ENCODE results near the gene CHPF.

The CHPF gene

GRCh38 chr2:219548990-219549389 is 5.4 kb upstream of the CHPF start:
- no peaks in the 10 kb centered on the region for H4K20me1 ChIP-seq (ENCODE audit: low read depth, low read length)
- H3K4me3 ChIP-seq (ENCODE audit: insufficient read depth, low read length, poor library complexity, severe bottlenecking), result no peak overlapping the region
- no peak overlapping the region for H3K9ac ChIP-seq (ENCODE audit: low read length)
- TF ChIP-seq EZH2phosphoT487 (conservative IDR thresholded peaks at IDR 0.05; ENCODE audit: low read length), result no peak
- no peak for TF ChIP-seq CTCF (IDR thresholded peaks at IDR 0.05; ENCODE audit: insufficient read depth, low read length, poor library complexity, severe bottlenecking)
- H3K36me3 ChIP-seq (ENCODE audit: low read length), result no peaks in the 10 kb centered on the region
- no peak overlapping the region for H2AFZ ChIP-seq (ENCODE audit: low read depth, low read length, severe bottlenecking)
- H3K79me2 ChIP-seq (ENCODE audit: insufficient read depth, low read length), result no peaks in the 10 kb centered on the region
- H3K27me3 ChIP-seq (ENCODE audit: low read length), result no peaks in the 10 kb centered on the region
- H3K9me2 ChIP-seq (replicated peaks; ENCODE audit: insufficient read depth, low read length), result no peaks in the 10 kb centered on the region
- H3K27ac ChIP-seq (ENCODE audit: low read depth, low read length), result no peak overlapping the region
- no peaks in the 10 kb centered on the region for H3F3A ChIP-seq (ENCODE audit: insufficient read depth)
- H3K4me2 ChIP-seq (ENCODE audit: low read depth, low read length, poor library complexity, severe bottlenecking), result no peak overlapping the region
- H3K9me3 ChIP-seq (ENCODE audit: insufficient read depth, low read length), result no peaks in the 10 kb centered on the region

GRCh38 chr2:219547621-219548020 is 4.0 kb upstream of the CHPF start:
- Histone ChIP-seq H3K36me3 (ENCODE audit: low read length) (no peaks in the 10 kb centered on the region), H3K9ac (ENCODE audit: low read length) (no peak overlapping the region), H3K27me3 (ENCODE audit: low read length) (no peaks in the 10 kb centered on the region)

GRCh38 chr2:219545943-219546352 is 2.3 kb upstream of the CHPF start:
- H3K9ac ChIP-seq (ENCODE audit: low read length), result no peak overlapping the region
- no peak overlapping the region for H3K27ac ChIP-seq (ENCODE audit: low read depth, low read length)
- no peak overlapping the region for H3K4me3 ChIP-seq (ENCODE audit: insufficient read depth, low read length, poor library complexity, severe bottlenecking)

More at GRCh38 chr2:219547621-219548020, 4.0 kb upstream of the CHPF start:
- Histone ChIP-seq H3K4me2 (ENCODE audit: low read depth, low read length, poor library complexity, severe bottlenecking) (no peak overlapping the region), H3F3A (ENCODE audit: insufficient read depth) (peaks cover 2% of the 10 kb centered on the region), H4K20me1 (ENCODE audit: low read depth, low read length) (no peaks in the 10 kb centered on the region), H3K79me2 (ENCODE audit: insufficient read depth, low read length) (no peaks in the 10 kb centered on the region), H3K9me2 (replicated peaks; ENCODE audit: insufficient read depth, low read length) (no peaks in the 10 kb centered on the region), H3K9me3 (ENCODE audit: insufficient read depth, low read length) (no peaks in the 10 kb centered on the region), H2AFZ (ENCODE audit: low read depth, low read length, severe bottlenecking) (no peak overlapping the region), H3K4me3 (ENCODE audit: insufficient read depth, low read length, poor library complexity, severe bottlenecking) (no peak overlapping the region), H3K27ac (ENCODE audit: low read depth, low read length) (no peak overlapping the region)
- no peak for TF ChIP-seq EZH2phosphoT487 (conservative IDR thresholded peaks at IDR 0.05; ENCODE audit: low read length)
- TF ChIP-seq CTCF (IDR thresholded peaks at IDR 0.05; ENCODE audit: insufficient read depth, low read length, poor library complexity, severe bottlenecking), result no peak

More at GRCh38 chr2:219545943-219546352, 2.3 kb upstream of the CHPF start:
- no peaks in the 10 kb centered on the region for H3K36me3 ChIP-seq (ENCODE audit: low read length)
- H3K27me3 ChIP-seq (ENCODE audit: low read length), result no peaks in the 10 kb centered on the region
- TF ChIP-seq EZH2phosphoT487 (conservative IDR thresholded peaks at IDR 0.05; ENCODE audit: low read length) (no peak), CTCF (IDR thresholded peaks at IDR 0.05; ENCODE audit: insufficient read depth, low read length, poor library complexity, severe bottlenecking) (no peak)
- H3K79me2 ChIP-seq (ENCODE audit: insufficient read depth, low read length), result no peaks in the 10 kb centered on the region
- H2AFZ ChIP-seq (ENCODE audit: low read depth, low read length, severe bottlenecking), result no peak overlapping the region
- no peaks in the 10 kb centered on the region for H4K20me1 ChIP-seq (ENCODE audit: low read depth, low read length)
- no peak overlapping the region for H3K4me2 ChIP-seq (ENCODE audit: low read depth, low read length, poor library complexity, severe bottlenecking)
- H3K9me3 ChIP-seq (ENCODE audit: insufficient read depth, low read length), result no peaks in the 10 kb centered on the region
- H3K9me2 ChIP-seq (replicated peaks; ENCODE audit: insufficient read depth, low read length), result no peaks in the 10 kb centered on the region
- peaks cover 7% of the 10 kb centered on the region for H3F3A ChIP-seq (ENCODE audit: insufficient read depth)

Data from SU-DHL-6 (cell line).